Activated CD4-positive, alpha-beta T cell treated with anti-CD3 and anti-CD28 coated beads for 24 hours (primary cell): ENCODE measurements around the gene STX4.

Experiments used
- DNase-seq, 2 donors: peaks; one replicate each; pipeline ENCODE4 v3.0.0-alpha.2; 2020; ENCODE audit warnings: low read depth in 2 of 2

Gene STX4

DNA sequence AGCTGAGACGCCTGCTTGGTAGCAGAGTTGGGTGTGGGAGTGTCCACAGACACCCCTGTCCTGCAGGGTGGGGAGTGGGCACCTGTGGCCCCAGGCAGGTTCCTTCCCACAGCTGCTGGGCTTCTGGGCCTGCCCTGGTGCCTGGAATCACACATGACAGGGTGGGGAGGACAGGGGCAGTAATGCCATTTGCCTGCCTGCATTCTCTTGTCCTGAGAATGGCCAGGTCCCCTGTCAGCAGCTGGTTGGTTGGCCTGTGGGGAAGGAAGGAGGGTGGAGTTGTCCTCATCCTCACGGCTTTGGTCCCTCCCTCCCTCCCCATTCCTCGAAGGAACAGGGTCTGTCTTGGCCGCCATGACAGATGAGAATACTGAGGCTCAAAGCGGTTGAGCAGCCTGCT lies 50.2 kb downstream of the STX4 start:
- DNase-seq, result no peak

- DNase-seq, result no peak
These were observed 50.6 kb downstream of the STX4 start for GRCh38 chr16:31083981-31084380.

- DNase-seq, result no peak
These were observed 51.4 kb downstream of the STX4 start for GRCh38 chr16:31084584-31085302.

DNA sequence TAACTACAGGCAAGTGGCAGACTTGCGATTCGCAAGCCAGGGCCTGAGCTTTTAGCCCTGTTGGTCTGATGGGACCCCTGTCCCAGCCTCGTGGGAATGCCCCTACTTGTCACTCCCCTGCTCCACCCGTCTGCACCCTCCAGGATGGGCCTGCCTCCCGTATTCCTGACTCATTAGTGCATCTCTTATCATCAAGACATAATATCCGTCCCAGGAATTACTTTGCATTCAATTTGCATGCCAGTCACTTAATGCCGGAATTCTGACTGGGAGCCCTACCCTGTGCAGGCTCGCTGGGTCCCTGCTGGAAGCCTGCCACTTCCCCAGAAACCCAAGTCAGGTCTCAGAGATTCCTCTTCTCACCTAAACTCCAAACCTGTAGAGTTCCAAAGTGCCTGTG lies 52.1 kb downstream of the STX4 start:
- DNase-seq, result no peak

- no peak for DNase-seq
These were observed 52.7 kb downstream of the STX4 start for GRCh38 chr16:31085873-31086628.

- no peak for DNase-seq
These were observed 53.2 kb downstream of the STX4 start for GRCh38 chr16:31086629-31086906.

DNA sequence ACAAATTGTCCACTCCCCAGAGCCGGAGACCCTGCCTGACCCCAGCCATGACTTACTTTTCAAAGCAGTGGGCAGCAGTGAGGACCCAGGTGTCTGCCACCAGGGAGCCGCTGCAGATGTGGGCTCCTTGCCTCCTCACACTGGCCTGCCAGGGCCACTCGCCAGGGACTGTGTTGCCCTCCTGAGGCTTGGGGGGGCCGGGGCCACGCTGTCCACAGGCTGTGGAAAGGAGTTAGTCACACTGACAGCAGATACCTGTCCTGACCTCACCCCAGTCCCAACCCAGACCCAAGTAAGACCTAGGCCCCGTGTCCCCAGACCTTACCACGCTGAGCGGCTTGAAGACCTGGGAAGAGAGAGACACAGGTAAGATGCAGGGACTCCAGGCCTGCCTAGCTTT lies 54.1 kb downstream of the STX4 start:
- no peak for DNase-seq

DNA sequence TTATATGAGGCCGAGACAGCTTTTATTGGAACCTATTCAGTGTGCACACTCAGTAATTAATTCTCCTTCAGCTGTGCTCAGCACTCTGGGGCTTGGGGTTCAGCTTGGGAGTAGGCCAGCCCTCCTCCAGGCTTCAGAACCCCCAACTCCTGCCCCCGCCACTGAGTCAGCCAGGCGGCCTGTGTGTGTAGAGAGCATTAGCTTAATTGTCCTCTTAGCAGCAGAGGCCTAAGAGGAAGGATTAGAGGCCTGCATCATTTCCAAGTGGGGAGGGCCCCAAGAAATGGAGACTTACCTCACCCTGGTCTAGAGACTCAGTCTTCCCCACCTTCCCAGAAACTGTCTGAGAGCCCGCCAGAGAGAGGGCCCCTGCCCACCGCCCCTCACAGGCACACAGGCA lies 54.6 kb downstream of the STX4 start:
- no peak for DNase-seq

- DNase-seq, result no peak
These were observed 55.3 kb downstream of the STX4 start, which contains the start of gene PRSS53 for GRCh38 chr16:31088459-31089183. Gene PRSS53, minus strand, starts transcription at chr16:31088943. Its CDS starts 134 bp downstream, at chr16:31088809.

- no peak for DNase-seq
These were observed 55.8 kb downstream of the STX4 start for GRCh38 chr16:31089199-31089598.
